ENCODE measurements around the gene GHSR.

GRCh38 chr3:172397716-172398405, 50.4 kb downstream of the GHSR start:
- TF ChIP-seq CTCF (IDR thresholded peaks at IDR 0.05) (no peak), EP300 (IDR thresholded peaks at IDR 0.05) (no peak), POLR2AphosphoS5 (IDR thresholded peaks at IDR 0.05) (no peak), POLR2A (IDR thresholded peaks at IDR 0.05; ENCODE audit: low read depth) (no peak)
